GM18870 (cell line): ENCODE results near the gene SLC13A3.
"Not testable (repeated sequence)": the region's sequence is repeated elsewhere in the genome, so short reads cannot be mapped to it uniquely, and the experiment has no call there.

ENCODE experiments used
- ATAC-seq: cut with Tn5 transposase; IDR thresholded peaks from one replicate; pipeline ENCODE4 v1.9.1; 2021; ENCODE audit warnings: moderate library complexity; ENCODE audit not compliant: unreplicated experiment

SLC13A3 gene

DNA sequence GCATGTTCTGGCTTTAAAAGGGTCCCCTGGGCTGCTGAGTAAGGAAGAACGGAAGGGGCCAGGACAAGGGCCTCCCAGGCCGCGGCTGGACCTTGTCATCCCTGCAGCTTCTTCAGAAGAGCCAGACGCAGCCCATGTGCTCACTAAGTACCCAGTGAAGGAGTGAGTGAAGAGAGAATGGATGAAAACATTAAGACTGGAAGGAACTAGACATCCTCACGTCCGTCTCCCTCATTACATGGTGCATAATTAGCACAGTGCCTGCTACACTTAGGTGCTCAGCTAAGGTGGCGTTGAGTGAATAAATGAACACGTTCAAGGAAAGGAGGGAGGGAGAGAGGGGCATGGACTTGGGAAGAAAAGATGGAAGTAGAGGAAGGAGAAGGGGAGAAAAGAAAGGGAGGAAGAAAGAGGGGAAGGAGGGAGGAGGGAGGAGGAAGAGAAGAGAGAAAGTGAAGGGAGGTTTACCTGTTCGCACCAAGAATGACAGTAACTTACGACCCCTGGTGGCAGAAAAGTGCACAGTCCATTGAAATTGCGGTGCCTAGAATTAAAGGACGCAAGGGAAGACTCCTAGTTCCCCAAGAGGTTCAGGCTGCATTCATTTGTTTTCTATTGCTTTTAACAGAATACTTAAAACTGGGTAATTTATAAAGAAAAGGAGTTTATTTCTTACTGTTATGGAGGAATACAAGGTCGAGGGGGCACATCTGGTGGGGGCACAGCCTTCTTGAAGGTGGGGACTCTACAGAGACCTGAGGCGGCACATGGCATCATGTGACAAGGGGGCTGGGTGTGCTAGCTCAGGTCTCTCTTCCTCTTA lies 30.0 kb upstream of the SLC13A3 start:
- no peak for ATAC-seq

DNA sequence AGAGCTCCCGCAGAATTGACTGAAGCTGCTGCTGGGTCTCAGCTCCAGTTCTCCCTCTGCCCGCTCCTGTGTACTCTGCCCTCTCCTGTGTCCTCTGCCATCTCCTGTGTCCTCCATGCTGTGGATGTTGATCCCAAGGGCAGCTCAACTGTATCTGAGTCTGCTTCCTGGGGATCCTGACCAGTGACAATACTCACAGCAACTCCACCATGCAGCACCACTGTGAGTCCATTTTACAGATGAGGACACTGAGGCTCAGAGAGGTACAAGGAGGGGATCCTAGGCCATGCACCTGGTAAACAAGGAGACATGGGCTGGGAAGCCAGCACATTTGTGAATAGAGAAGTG lies 29.4 kb upstream of the SLC13A3 start:
- no peak for ATAC-seq

DNA sequence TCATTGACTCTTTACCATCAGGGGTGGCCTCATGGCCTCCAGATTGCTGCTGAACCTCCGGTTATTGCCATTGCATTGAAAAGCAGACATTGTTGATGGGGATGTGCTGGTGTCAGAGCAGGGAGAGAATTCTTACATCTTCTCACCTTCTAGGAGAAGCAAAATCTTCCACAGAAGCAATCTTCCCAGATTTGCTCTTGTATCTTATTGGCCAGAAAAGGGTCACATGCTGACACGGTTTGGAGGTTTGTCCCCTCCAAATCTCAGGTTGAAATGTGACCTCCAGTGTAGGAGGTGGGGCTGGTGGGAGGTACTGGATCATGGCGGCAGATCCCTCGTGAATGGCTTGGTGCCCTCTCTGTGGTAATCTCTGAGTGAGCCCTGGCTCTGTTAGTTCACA lies 27.3 kb upstream of the SLC13A3 start:
- ATAC-seq = no peak

DNA sequence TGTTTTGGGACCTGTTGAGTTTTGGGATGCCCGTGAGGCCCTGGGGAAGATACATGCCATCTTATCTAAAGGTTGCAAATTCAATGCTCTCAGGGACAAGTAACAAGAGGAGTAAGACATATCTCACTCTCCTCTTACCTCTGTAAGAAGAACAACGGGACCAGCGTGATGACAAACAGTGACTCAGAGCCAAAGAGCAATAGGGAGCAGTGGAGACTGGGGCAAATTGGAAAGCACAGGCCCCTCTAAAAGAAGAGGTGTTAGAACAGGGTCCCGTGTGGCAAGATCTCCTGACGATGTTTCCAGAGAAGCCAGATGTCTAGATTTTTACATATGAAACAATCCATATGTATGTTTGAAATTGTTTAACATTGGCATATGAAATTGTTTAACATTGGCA lies 26.3 kb upstream of the SLC13A3 start:
- no peak for ATAC-seq

DNA sequence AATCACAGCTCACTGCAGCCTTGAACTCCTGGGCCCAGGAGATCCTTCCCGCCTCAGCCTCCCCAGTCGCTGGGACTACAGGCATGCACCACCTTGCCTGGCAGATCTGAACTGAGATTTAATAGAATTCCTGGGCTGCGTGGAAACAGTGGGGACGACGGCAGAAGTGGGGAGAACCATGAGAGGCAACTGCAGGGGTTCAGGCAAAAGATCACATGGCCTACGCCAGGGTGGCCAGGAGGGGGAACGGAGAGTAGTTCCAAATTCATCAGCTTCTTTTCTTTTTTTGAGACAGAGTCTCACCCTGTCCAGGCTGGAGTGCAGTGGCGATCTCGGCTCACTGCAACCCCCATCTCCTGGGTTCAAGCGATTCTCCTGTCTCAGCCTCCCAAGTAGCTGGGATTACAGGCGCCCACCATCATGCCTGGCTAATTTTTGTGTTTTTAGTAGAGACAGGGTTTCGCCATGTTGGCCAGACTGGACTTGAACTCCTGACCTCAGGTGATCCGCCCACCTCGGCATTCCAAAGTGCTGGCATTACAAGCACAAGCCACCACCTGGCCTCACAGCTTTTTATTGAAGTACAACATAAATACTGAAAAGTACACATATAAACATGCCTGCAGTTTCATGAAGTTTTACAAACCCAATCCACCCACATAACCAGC lies 25.5 kb upstream of the SLC13A3 start:
- ATAC-seq = not testable (repeated sequence)

DNA sequence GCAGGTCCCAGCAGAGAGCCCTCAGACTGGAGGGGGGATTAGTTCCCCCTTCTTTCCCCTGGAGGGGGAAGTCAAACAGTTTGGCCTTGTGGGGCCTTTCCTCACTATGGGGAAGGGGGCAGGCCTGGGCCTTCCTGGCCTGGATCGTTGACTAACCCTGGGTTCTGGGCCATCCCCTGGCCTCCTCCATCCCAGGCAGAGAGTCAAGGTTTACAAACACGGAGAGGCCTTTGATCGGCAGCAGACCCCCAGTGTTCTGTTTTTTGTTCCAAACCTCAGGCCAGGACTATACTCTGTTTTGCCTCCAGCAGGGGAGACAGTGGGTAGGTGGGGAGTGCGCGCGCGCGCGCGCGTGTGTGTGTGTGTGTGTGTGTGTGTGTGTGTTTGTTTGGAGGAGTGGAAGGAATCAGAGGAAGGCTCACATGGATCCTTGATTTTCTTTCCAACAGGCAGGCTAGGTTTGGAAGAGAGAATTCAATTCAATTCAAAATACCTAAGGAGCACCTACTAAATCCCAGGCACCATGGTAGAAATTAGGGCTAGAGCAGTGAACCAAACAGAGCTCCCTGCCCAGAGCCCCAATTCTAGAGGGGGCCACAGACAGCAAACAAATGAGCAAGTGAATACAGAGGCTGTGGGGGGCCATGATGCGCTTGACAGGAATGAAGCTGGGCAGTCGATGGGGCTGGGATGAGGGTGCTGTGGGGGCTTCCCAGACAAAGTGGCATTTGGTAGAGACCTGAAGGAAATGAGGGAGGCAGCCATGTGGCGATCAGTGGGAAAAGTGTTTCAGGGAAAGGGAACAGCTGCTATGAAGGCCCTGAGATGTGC lies 23.2 kb upstream of the SLC13A3 start:
- no peak for ATAC-seq

DNA sequence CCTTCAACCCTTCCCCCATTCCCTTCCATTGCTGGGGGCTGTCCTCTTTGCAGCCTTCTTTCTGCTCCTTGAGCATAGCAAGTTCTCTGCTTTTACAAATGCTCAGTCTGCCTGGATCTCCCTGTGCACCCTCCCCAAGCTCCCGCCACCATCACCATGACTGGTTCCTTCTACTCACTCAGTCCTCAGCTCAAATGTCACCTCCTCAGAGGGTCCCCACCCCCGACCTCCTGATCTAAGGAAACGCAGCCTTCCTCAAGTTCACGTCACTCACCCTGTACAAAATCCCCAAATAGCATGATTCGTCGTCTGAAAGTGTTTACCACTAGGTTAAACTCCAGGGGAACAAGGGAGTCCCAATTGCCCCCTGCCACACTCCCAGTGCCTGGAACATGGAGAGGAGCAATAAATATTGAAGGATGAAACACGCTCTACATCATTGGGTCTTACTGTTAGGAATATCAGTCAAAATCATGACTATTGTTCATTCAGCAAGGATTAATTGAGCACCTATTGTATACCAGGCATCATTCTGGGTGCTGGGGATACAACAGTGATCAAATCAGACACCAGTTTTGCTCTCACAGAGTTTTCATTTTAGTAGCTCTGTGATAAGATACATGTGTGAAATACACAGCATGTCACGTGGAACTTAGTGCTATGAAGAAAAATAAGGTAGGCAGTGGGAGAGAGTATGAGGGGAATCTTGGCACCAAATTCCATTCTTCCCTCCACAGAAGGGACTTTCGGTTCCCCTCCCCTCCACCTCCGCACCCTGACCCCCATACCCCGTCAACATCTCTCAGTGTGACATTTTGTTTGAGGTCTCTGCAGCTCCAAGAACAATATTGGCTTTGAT lies 22.4 kb upstream of the SLC13A3 start:
- no peak for ATAC-seq

DNA sequence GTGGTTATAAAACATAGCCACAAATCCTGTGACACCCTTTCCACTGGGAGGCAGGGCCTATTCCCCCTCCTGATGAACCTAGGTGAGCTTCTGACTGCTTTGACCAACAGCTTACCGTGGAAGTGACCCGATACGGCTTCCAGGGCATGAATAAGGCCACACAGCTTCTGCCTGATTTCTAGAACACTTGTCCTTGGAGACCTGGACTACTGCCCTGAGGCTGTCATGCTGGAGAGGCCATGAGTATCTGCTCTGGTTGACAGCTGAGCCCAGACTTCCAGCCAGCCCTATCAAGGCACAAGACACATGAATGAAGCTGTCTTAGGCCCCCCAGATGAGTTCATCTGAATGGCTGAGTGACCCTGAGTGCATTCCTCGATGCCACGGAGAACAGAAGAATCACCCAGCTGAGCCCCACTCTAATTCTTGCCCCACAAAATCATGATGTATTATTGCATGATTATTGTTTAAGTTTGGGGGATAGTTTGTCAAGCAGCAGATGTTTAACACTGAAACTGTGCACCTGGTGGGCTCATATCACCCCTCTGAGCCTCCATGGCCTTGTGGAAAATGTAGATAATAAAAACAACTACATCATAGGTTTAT lies 21.4 kb upstream of the SLC13A3 start:
- no peak for ATAC-seq

DNA sequence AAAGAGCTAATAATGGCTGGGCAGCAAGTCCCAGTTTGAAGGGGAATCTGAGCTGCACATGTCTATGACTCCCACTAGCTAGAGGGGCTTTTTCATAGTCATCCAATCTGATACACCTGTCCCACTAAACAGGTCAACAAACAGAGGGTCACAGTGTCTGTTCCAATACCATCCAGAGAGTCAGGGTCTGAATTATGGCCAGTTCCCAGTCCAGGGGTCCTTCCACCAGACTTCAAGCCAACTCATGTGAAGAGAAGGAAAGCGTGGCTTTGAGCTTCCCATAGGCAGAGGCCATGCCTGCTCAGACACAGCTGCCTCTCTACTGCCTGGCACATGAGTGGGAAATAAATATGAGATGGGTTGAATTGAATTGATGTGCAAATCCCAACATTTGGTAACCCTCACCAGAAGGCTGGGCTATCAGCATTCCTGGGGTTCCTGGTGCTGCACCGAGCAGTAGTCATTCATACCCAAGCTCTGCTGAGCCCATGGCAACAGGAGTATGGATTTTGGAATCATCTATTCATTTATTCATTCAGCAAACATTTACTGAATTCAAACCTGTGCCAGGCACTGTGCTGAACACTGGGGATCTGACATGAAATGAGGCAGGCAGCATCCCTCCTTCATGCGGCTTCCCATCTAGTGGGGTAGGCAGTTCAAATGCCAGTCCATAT lies 20.7 kb upstream of the SLC13A3 start:
- no peak for ATAC-seq

DNA sequence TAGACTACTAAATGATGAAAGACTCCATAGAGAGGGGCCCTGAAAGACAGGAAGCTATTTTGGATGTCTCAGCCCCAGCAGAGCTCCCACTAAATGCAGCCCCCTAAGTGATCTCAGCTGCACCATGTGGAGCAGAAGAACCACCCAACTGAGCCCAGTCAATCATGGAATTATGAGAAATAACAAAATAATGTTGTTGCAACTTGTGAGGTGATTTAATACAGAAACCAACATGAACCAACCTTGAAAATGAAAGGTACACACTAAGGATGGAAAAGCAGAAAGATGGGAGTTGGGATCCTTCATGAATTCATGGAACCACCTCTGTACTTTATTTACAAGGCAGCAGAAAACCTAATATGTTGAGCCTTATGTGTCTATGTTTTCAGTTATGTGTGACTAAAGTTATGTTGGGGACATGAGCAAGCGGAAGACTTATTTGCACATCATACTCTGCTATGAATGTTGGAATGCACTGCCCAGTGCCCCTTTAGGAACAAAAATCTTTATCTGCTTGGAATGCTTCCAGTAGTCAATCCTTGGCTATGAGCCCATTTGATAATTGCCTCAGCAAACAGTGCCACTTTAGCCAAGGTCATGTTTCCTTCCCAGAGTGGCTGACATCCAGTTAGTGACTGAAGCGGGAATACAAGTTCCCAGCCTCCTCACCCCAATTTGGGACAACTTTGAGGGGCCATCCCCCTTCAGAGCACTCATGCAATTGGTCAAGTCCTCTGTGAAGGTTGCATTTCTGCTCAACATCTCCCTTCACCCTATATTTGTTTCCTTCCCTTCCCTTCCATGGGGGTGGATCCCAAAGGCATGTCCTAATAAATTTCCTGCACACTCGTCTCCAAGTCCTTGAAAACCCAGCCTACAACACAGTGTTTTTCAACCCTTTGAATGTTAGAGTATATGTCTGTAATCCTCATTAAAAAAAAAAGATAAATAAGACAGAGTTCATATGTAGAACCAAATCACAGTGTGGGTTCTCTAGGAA lies 19.6 kb upstream of the SLC13A3 start:
- no peak for ATAC-seq

DNA sequence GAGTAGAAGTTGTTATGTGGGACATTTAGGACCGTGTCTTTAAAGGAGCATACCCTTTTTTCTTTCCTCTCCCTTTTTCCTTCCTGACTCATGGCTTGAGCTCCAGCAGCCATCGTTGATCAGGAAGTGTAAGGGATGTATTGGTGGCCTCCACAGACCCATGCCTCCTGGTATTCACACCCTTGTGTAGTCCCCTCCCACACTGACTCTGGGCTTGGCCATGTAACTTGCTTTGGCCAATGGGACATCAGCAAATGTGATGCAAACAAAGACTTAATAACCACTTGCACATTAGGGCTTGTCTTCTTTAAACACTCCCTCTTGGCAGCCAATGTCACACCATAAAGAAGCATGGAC lies 18.9 kb upstream of the SLC13A3 start:
- no peak for ATAC-seq

DNA sequence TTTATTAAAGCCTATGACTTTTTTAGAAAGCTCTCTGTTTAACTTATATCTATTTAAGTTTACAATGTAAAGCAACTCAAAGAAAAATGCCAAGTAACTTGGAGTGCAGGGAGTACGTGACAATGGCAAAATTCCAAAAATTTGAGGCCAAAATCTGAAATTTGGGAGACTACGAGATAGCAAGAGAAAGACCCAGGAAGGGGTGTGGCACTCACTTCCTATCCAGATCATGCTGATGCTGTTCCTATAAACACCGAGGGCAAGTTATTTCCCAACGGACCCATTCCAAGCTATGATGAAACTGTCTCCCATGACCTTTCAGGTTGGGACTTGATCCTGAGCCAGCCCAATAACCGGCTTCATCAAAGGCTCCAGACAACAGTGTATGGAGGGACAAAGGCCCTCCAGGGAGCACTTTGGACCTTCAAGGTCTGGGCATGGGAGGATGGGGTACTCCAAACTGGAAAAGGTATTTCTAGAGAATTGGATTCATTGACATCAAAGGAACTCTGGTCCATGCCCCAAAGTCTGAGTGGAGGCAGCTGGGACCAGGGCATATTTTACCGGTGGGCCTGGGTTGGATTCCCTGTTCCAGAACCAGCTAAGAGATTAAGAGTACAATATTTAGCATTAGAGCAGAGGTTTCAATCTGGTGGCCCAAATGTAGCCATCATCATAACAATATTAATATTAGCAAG lies 15.7 kb upstream of the SLC13A3 start:
- ATAC-seq = no peak

DNA sequence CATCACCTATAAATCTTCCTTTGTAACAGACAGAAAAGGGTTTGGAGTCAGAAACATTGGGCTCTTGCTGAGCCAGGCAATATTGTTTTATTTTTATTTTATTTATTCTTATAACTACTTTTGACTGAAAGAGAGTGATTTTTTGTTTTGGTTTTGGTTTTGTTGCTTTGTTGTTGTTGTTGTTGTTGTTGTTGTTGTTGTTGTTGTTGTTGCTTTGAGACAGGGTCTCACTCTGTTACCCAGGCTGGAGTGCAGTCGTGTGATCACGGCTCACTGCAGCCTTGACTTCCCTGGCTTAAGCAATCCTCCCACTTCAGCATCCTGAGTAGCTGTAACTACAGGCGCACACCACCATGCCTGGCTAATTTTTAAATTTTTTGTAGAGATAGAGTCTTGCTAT lies 15.0 kb upstream of the SLC13A3 start:
- ATAC-seq = no peak

DNA sequence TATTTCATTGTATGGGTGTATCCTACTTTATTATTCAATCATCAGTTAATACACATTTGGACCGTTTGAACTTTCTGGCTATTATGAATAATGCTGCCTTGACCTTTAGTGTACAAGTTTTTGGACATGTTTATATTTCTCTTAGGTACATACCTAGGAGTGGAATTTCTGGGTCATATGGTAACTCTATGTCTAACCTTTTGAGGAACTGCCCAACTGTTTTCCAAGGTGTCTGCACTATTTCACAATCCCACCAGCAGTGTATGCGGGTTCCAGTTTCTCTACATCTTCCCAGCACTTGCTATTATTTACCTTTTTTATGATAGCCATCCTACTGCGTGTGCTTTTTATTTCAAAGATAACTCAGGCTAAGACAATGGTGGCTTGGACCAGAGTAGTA lies 14.3 kb upstream of the SLC13A3 start:
- no peak for ATAC-seq

DNA sequence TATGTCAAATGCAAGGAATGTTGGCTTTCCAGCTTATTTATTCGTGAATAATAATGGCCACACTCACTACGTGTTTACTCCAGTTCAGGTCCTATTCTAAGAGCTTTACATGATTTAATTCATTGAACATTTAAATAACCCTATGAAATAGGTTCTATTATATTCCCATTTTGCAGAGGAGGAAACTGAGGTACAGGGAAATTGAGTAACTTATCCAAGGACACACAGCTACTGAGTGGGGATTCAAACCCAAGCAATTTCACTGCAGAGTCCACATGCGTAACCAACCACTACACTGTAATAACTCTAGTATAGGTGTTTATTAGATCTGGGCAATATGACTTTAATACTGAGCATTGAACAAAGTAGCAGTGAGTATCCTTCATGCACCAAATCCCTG lies 12.3 kb upstream of the SLC13A3 start:
- ATAC-seq = no peak

DNA sequence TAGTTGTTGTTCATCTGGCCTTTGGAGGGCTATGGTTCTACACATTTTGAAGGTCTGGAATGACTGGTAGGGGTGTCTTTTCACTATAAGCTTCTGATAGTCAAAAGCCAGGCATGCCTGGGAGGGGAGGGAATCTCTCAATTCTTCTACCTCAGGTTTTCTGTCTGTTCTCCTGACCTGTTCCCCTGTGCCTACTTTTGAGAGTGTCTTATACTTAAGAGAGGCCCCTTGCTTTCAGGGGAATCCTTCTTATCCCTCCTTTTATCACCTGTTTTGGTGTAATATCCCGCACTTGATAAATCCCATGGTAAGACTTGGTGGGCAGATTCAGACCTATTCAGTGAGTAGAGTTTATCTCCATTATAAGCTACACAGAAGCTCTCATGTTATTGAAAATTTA lies 10.4 kb upstream of the SLC13A3 start:
- ATAC-seq = no peak

DNA sequence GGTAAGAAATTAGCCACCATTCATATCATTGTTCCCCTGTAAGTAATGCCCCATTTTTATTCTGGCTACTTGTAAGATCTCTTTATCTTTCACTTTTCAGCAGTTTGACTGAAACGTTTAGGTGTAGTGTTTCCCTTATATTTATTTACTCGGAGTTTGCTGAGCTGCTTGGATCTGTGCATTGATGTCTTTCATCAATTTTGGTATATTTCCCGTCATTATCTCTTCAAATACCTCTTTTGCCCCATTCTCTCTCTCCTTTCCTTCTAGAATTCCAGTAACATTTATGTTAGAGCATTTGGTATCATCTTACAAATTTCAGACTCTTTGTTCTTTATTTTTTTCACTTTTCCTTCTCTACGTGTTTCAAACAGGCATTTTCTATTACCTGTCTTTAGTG lies 9.2 kb upstream of the SLC13A3 start:
- ATAC-seq = no peak

DNA sequence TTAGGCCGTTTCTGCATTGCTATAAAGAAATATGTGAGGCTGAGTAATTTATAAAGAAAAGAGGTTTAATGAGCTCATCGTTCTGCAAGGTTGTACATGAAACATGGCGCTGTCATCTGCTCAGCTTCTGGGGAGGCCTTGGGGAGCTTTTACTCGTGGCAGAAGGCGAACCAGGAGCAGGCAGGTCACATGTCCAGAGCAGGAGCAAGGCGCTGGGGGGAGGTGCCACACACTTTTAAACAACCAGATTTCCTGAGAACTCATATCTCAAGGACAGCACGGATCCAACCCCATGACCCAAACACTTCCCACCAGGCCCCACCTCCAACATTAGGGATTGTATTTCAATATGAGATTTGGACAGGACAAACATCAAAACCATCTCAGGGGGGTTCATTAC lies 6.4 kb upstream of the SLC13A3 start:
- no peak for ATAC-seq
